HepG2 (cell line): Measurements from ENCODE around the gene NOC2L. TPM values are rescaled to one million over a fixed set of nuclear protein-coding genes. Genes with fewer than 3 reads are reported as not detected.

Source experiments
- ATF1 ChIP-seq: IDR thresholded peaks from 2 replicates; pipeline ENCODE4 v1.6.1; 2016; ENCODE audit warnings: mild to moderate bottlenecking, control low read depth
- MAZ ChIP-seq, 2 experiments: sonication (generic) in 1 of 2; formaldehyde crosslinking in 1 of 2; IDR thresholded peaks; 2 replicates each; pipeline versions ENCODE4 v1.5.0 to v1.6.1; 2012 to 2020; ENCODE audit warnings: low read depth in 2 of 2, mild to moderate bottlenecking in 2 of 2, borderline replicate concordance in 1 of 2, improper control_type of control experiment in 1 of 2, low read length in 1 of 2, missing genetic modification reagents in 1 of 2, moderate library complexity in 1 of 2
- MTA1 ChIP-seq: sonication (generic); formaldehyde crosslinking; IDR thresholded peaks from 2 replicates; pipeline ENCODE4 v1.4.0; 2020; ENCODE audit warnings: missing genetic modification reagents, mild to moderate bottlenecking, borderline replicate concordance
- MTF2 ChIP-seq: sonication (generic); formaldehyde crosslinking; IDR thresholded peaks from 2 replicates; pipeline ENCODE4 v1.5.0; 2020; ENCODE audit warnings: missing genetic modification reagents, borderline replicate concordance
- NBN ChIP-seq: fragments of 450-650 bp; conservative IDR thresholded peaks from 2 replicates; pipeline ENCODE4 v1.6.1; 2017
- NR3C1 ChIP-seq: sonication (generic); formaldehyde crosslinking; IDR thresholded peaks from 2 replicates; pipeline ENCODE4 v1.4.0; 2020; ENCODE audit warnings: missing genetic modification reagents
- ZNF160 ChIP-seq: sonication (generic); formaldehyde crosslinking; IDR thresholded peaks from 2 replicates; pipeline ENCODE4 v1.8.0; 2022; ENCODE audit warnings: mild to moderate bottlenecking, inconsistent platforms, missing genetic modification reagents
- ZNF296 ChIP-seq: sonication (generic); formaldehyde crosslinking; conservative IDR thresholded peaks from 2 replicates; pipeline ENCODE4 v1.5.0; 2020; ENCODE audit warnings: mild to moderate bottlenecking, missing genetic modification reagents
- ZNF354B ChIP-seq: sonication (generic); formaldehyde crosslinking; IDR thresholded peaks from 2 replicates; pipeline ENCODE4 v1.8.0; 2022; ENCODE audit warnings: mild to moderate bottlenecking, missing genetic modification reagents
- ZNF441 ChIP-seq: sonication (generic); formaldehyde crosslinking; IDR thresholded peaks from 2 replicates; pipeline ENCODE4 v1.7.0; 2021; ENCODE audit warnings: missing genetic modification reagents, borderline replicate concordance
- ZNF768 ChIP-seq: sonication (generic); formaldehyde crosslinking; IDR thresholded peaks from 2 replicates; pipeline ENCODE4 v1.4.0; 2020; ENCODE audit warnings: missing genetic modification reagents
- polyA plus RNA-seq, 8 experiments: library from polyadenylated mRNA; depleted of rRNA in 3 of 8; stranded (reverse) in 7 of 8; unstranded in 1 of 8; fragments of >200 nt; fragmentation: Illumina TruSeq in 4 of 8; extraction: Trizol in 4 of 8; gene quantifications; 2 replicates each; pipeline versions ENCODE4 v1.2.1 to v1.2.3, GENCODE V29; 2011 to 2016; ENCODE audit warnings: low read depth in 4 of 8, missing spikeins in 1 of 8, mixed read lengths in 1 of 8; ENCODE audit not compliant: insufficient read depth in 1 of 8
- total RNA-seq, 5 experiments: library from RNA; depleted of rRNA; stranded (reverse); fragments of >200 nt; fragmentation: Illumina TruSeq; extraction: Trizol; gene quantifications; 2 replicates each; pipeline ENCODE4 v1.2.3, GENCODE V29; 2016; ENCODE audit warnings: low read depth in 1 of 5
- TF ChIP-seq, protein P1 (sequence below): sonication (generic); formaldehyde crosslinking; IDR thresholded peaks from 2 replicates; pipeline ENCODE4 v1.4.0; 2020; ENCODE audit warnings: missing genetic modification reagents
- TF ChIP-seq, protein P2 (sequence below): IDR thresholded peaks from 2 replicates; pipeline ENCODE4 v1.6.1; 2016
- TF ChIP-seq, protein P3 (sequence below): sonication (generic); formaldehyde crosslinking; IDR thresholded peaks from 2 replicates; pipeline ENCODE4 v1.4.0; 2020; ENCODE audit warnings: missing genetic modification reagents, borderline replicate concordance
- TF ChIP-seq, protein P4 (sequence below): sonication (generic); formaldehyde crosslinking; IDR thresholded peaks from 2 replicates; pipeline ENCODE4 v1.5.1; 2020; ENCODE audit warnings: mild to moderate bottlenecking, missing genetic modification reagents, borderline replicate concordance

Gene NOC2L
- total and polyA plus RNA-seq, 2 of the 13 experiments (the other 11 are each of a cell fraction or from before 2014, with no cell fraction given): 32.0 to 103 TPM

DNA sequence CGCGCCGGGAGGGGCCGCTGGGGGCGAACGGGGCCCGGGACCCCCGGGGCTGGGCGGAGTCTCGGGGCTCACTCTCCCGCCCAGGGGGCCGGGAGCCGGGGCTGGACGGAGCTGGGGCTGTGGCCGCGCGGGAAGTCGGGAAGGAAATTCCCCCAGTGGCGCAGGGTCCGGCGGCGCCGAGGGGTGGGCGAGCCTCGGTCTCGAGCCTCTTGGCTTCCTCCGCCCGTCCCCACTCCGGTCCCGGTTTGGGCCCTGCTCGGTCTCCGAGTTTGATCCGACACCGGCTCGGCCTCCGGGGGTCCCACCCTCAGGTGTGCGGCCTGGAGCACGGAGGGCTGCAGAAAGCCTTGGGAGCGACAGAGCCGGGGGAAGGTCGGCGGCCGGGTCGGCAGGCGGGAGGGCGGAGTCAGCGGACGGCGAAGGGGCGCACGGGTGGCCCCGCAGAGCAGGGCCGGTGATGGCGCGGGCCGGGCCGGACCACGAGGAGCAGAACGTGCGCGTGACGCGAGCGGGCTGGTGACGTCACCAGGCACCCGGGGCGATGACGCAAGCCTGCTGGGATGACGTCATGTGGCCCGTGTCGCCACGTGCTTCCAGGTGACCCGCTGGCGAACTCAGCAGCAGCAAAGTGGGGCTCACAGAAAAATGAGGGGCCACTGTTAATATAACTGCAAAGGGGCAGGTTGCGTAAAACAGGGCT, 41.5 kb upstream of the NOC2L start (continued):
- TF ChIP-seq MTA1 (CRISPR knock-in tag) (peak; percentile 97), ZNF160 (CRISPR knock-in tag) (no peak; the same call in 1 of the 2 replicates), ZNF768 (peak; percentile 65; the same call in 1 of the 2 replicates), ATF1 (CRISPR knock-in tag) (peak; percentile 94), NR3C1 (no peak), NBN (no peak), ZNF296 (CRISPR knock-in tag) (no peak), ZNF354B (no peak), MAZ (IDR thresholded peaks at IDR 0.05; ENCODE audit: borderline replicate concordance, low read depth, low read length) (peak; percentile 85; the same call in 1 of the 2 replicates), MAZ (CRISPR knock-in tag; IDR thresholded peaks at IDR 0.05; ENCODE audit: low read depth) (peak; percentile 72), MTF2 (CRISPR knock-in tag) (no peak), ZNF441 (CRISPR knock-in tag) (peak; percentile 43; the same call in 1 of the 2 replicates)
- TF ChIP-seq, protein P1, sequence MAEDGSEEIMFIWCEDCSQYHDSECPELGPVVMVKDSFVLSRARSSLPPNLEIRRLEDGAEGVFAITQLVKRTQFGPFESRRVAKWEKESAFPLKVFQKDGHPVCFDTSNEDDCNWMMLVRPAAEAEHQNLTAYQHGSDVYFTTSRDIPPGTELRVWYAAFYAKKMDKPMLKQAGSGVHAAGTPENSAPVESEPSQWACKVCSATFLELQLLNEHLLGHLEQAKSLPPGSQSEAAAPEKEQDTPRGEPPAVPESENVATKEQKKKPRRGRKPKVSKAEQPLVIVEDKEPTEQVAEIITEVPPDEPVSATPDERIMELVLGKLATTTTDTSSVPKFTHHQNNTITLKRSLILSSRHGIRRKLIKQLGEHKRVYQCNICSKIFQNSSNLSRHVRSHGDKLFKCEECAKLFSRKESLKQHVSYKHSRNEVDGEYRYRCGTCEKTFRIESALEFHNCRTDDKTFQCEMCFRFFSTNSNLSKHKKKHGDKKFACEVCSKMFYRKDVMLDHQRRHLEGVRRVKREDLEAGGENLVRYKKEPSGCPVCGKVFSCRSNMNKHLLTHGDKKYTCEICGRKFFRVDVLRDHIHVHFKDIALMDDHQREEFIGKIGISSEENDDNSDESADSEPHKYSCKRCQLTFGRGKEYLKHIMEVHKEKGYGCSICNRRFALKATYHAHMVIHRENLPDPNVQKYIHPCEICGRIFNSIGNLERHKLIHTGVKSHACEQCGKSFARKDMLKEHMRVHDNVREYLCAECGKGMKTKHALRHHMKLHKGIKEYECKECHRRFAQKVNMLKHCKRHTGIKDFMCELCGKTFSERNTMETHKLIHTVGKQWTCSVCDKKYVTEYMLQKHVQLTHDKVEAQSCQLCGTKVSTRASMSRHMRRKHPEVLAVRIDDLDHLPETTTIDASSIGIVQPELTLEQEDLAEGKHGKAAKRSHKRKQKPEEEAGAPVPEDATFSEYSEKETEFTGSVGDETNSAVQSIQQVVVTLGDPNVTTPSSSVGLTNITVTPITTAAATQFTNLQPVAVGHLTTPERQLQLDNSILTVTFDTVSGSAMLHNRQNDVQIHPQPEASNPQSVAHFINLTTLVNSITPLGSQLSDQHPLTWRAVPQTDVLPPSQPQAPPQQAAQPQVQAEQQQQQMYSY: peak; percentile 22; the same call in 1 of the 2 replicates
- TF ChIP-seq, protein P2, sequence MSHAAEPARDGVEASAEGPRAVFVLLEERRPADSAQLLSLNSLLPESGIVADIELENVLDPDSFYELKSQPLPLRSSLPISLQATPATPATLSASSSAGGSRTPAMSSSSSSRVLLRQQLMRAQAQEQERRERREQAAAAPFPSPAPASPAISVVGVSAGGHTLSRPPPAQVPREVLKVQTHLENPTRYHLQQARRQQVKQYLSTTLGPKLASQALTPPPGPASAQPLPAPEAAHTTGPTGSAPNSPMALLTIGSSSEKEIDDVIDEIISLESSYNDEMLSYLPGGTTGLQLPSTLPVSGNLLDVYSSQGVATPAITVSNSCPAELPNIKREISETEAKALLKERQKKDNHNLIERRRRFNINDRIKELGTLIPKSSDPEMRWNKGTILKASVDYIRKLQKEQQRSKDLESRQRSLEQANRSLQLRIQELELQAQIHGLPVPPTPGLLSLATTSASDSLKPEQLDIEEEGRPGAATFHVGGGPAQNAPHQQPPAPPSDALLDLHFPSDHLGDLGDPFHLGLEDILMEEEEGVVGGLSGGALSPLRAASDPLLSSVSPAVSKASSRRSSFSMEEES (CRISPR knock-in tag): no peak; the same call in none of the 2 replicates
- TF ChIP-seq, protein P3, sequence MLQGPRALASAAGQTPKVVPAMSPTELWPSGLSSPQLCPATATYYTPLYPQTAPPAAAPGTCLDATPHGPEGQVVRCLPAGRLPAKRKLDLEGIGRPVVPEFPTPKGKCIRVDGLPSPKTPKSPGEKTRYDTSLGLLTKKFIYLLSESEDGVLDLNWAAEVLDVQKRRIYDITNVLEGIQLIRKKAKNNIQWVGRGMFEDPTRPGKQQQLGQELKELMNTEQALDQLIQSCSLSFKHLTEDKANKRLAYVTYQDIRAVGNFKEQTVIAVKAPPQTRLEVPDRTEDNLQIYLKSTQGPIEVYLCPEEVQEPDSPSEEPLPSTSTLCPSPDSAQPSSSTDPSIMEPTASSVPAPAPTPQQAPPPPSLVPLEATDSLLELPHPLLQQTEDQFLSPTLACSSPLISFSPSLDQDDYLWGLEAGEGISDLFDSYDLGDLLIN (CRISPR knock-in tag): no peak; the same call in 1 of the 2 replicates
- TF ChIP-seq, protein P4, sequence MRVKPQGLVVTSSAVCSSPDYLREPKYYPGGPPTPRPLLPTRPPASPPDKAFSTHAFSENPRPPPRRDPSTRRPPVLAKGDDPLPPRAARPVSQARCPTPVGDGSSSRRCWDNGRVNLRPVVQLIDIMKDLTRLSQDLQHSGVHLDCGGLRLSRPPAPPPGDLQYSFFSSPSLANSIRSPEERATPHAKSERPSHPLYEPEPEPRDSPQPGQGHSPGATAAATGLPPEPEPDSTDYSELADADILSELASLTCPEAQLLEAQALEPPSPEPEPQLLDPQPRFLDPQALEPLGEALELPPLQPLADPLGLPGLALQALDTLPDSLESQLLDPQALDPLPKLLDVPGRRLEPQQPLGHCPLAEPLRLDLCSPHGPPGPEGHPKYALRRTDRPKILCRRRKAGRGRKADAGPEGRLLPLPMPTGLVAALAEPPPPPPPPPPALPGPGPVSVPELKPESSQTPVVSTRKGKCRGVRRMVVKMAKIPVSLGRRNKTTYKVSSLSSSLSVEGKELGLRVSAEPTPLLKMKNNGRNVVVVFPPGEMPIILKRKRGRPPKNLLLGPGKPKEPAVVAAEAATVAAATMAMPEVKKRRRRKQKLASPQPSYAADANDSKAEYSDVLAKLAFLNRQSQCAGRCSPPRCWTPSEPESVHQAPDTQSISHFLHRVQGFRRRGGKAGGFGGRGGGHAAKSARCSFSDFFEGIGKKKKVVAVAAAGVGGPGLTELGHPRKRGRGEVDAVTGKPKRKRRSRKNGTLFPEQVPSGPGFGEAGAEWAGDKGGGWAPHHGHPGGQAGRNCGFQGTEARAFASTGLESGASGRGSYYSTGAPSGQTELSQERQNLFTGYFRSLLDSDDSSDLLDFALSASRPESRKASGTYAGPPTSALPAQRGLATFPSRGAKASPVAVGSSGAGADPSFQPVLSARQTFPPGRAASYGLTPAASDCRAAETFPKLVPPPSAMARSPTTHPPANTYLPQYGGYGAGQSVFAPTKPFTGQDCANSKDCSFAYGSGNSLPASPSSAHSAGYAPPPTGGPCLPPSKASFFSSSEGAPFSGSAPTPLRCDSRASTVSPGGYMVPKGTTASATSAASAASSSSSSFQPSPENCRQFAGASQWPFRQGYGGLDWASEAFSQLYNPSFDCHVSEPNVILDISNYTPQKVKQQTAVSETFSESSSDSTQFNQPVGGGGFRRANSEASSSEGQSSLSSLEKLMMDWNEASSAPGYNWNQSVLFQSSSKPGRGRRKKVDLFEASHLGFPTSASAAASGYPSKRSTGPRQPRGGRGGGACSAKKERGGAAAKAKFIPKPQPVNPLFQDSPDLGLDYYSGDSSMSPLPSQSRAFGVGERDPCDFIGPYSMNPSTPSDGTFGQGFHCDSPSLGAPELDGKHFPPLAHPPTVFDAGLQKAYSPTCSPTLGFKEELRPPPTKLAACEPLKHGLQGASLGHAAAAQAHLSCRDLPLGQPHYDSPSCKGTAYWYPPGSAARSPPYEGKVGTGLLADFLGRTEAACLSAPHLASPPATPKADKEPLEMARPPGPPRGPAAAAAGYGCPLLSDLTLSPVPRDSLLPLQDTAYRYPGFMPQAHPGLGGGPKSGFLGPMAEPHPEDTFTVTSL: no peak; the same call in 1 of the 2 replicates
